ENCODE results near the gene XRCC3. TPM values are rescaled to one million over a fixed set of nuclear protein-coding genes. Genes with fewer than 3 reads are reported as not detected.

XRCC3 gene
- total RNA-seq, 1 experiment from 2014 or later = 36.8 TPM

DNA sequence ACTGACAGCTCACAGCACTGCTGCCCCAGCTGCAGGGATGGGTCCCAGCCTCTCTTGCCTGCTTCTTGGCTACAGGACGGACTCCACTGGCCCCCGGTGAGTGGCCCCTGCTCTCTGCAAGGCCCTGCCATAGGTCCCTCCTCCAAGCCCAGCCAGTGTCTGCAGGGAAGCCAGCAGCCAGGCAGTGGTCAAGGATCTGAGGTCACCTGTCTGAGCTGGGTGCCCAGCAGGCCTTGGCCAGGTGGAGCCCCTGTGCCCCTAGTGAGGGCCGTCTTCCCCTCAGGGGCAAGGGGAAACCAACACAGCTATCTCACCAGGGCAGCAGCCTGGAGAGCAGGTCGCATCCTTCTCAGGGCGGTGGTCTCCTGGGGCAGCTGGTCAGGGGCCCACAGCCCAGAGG, 13.2 kb downstream of the XRCC3 start:
- Histone ChIP-seq H3K4me1 (ENCODE audit: control insufficient read depth, insufficient read depth, low read length) (peaks cover 22% of the 10 kb centered on the region), H3K36me3 (ENCODE audit: control insufficient read depth, insufficient read depth, low read length) (no peaks in the 10 kb centered on the region), H3K9me3 (ENCODE audit: control insufficient read depth, insufficient read depth, low read depth, low read length) (no peaks in the 10 kb centered on the region), H3K4me3 (ENCODE audit: low read depth in 2 of 2, low read length in 2 of 2) (no peak overlapping the region), H3K27me3 (ENCODE audit: control insufficient read depth, insufficient read depth, low read length) (no peaks in the 10 kb centered on the region), H3K27ac (ENCODE audit: low read length) (no peak overlapping the region)
- ChIA-PET CTCF (no interaction called here), POLR2A (interaction anchor here (0.6 kb wide), 1 partner anchor 59 kb away, joined by 3 read pairs; no protein-coding TSS in a partner anchor)
- in situ Hi-C loops (cut with HindIII; ENCODE audit: low pct_unique_long_range_greater_than_20kb, low sequenced_read_pairs) = no loop called here
- no peak for TF ChIP-seq SIN3A (IDR thresholded peaks at IDR 0.05; ENCODE audit: borderline replicate concordance, insufficient read depth, low read depth, low read length)
- no peak for TF ChIP-seq POLR2AphosphoS5 (IDR thresholded peaks at IDR 0.05; ENCODE audit: low read depth, low read length)
- TF ChIP-seq REST (IDR thresholded peaks at IDR 0.05; ENCODE audit: insufficient read depth in 1 of 2, low read depth in 2 of 2, low read length in 1 of 2) = no peak
- no peak for TF ChIP-seq CTCF (IDR thresholded peaks at IDR 0.05)
- no peak for TF ChIP-seq TCF7L2 (IDR thresholded peaks at IDR 0.05; ENCODE audit: low read depth, low read length)
- no peak for ATAC-seq
- BruUV-seq (replicated peaks) = no TSS peak
- intact Hi-C loops (cut with micrococcal nuclease; ENCODE audit: unreplicated experiment) = no loop called here
- no peak for DNase-seq (ENCODE audit: low read depth, low spot score)

DNA sequence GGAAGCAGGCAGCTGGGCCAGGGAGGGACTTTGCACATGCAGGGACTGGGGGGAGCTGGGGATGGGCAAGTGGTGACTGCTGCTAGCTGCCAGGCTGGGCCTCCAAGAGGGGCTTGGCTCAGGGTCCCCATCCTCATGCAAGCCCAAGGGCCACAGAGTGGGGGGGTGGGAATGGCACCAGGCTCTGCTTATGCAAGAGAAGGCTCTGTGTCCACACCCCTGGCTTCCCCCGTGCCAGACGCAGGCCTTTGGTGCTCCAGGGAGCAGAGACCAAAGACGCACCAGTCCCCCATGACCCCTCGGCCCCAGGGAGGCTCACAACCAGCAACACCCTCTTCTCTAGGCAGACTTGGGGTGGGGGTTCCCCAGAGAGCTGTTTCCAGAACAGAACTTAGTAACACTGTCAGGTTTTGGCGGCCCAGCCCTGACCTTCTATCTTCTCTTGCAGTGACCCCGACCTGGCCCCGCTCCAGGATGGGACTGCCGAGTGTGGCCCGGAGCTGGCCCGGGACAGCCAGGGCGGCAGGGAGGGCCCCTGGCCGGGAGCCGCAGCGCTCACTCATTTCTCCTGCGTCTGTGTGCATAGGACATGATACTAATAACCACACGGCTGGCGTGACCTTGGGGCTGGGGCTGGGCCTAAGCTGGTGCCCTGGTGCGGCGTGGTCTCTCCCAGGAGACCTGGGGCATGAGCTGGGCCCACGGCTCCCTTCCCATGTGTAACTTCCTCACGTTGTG, 14.3 kb downstream of the XRCC3 start:
- ChIA-PET POLR2A (no interaction called here), CTCF (no interaction called here)
- ATAC-seq (no peak), DNase-seq (ENCODE audit: low read depth, low spot score) (no peak)
- H3K36me3 ChIP-seq (ENCODE audit: control insufficient read depth, insufficient read depth, low read length) = no peaks in the 10 kb centered on the region
- no peaks in the 10 kb centered on the region for H3K9me3 ChIP-seq (ENCODE audit: control insufficient read depth, insufficient read depth, low read depth, low read length)
- H3K4me1 ChIP-seq (ENCODE audit: control insufficient read depth, insufficient read depth, low read length) = peaks cover 32% of the 10 kb centered on the region
- no peak overlapping the region for H3K27ac ChIP-seq (ENCODE audit: low read length)
- TF ChIP-seq TCF7L2 (IDR thresholded peaks at IDR 0.05; ENCODE audit: low read depth, low read length) (no peak), POLR2AphosphoS5 (IDR thresholded peaks at IDR 0.05; ENCODE audit: low read depth, low read length) (no peak), REST (IDR thresholded peaks at IDR 0.05; ENCODE audit: insufficient read depth in 1 of 2, low read depth in 2 of 2, low read length in 1 of 2) (no peak), SIN3A (IDR thresholded peaks at IDR 0.05; ENCODE audit: borderline replicate concordance, insufficient read depth, low read depth, low read length) (no peak), CTCF (IDR thresholded peaks at IDR 0.05) (no peak)
- no TSS peak for BruUV-seq (replicated peaks)
- in situ Hi-C loops (cut with HindIII; ENCODE audit: low pct_unique_long_range_greater_than_20kb, low sequenced_read_pairs) (no loop called here), intact Hi-C loops (cut with micrococcal nuclease; ENCODE audit: unreplicated experiment) (no loop called here)
- H3K4me3 ChIP-seq (ENCODE audit: low read depth in 2 of 2, low read length in 2 of 2) = no peak overlapping the region
- no peaks in the 10 kb centered on the region for H3K27me3 ChIP-seq (ENCODE audit: control insufficient read depth, insufficient read depth, low read length)

All from Panc1 (cell line).